ENCODE results near the gene RIC8A.

GRCh38 chr11:215581-216037, 8.1 kb downstream of the RIC8A start:
- TF ChIP-seq POLR2A (IDR thresholded peaks at IDR 0.05; ENCODE audit: low read depth) (no peak), CTCF (IDR thresholded peaks at IDR 0.05) (no peak), EP300 (IDR thresholded peaks at IDR 0.05) (no peak)
